ENCODE results near the gene MARCHF4. TPM values are rescaled to one million over a fixed set of nuclear protein-coding genes. Genes with fewer than 3 reads are reported as not detected.
A peak's percentile ranks its signal among the peaks of the same experiment; 100 is the strongest.

MARCHF4 gene
- total RNA-seq, 1 donor from 2014 or later = 2.2 TPM

- Mint-ChIP-seq H3K27me3 (no peaks in the 10 kb centered on the region), H3K36me3 (ENCODE audit: insufficient read depth) (peaks cover 10% of the 10 kb centered on the region), H3K9me3 (ENCODE audit: low read depth) (no peaks in the 10 kb centered on the region), H3K27ac (no peak overlapping the region), H3K4me3 (ENCODE audit: low read depth) (no peak overlapping the region), H3K4me1 (ENCODE audit: low read depth) (peaks cover 2% of the 10 kb centered on the region)
- DNase-seq (ENCODE audit: low spot score, unreplicated experiment) = no peak
- no peak for TF ChIP-seq CTCF (IDR thresholded peaks at IDR 0.05; ENCODE audit: unreplicated experiment)
Observed at GRCh38 chr2:216415541-216415940, 43.3 kb upstream of the MARCHF4 start.

GRCh38 chr2:216414772-216415319 lies 42.6 kb upstream of the MARCHF4 start:
- TF ChIP-seq CTCF (IDR thresholded peaks at IDR 0.05; ENCODE audit: unreplicated experiment) = no peak
- Mint-ChIP-seq H3K27me3 (no peaks in the 10 kb centered on the region), H3K9me3 (ENCODE audit: low read depth) (no peaks in the 10 kb centered on the region), H3K27ac (no peak overlapping the region), H3K4me3 (ENCODE audit: low read depth) (no peak overlapping the region), H3K4me1 (ENCODE audit: low read depth) (peaks cover 2% of the 10 kb centered on the region), H3K36me3 (ENCODE audit: insufficient read depth) (peaks cover 7% of the 10 kb centered on the region)
- DNase-seq (ENCODE audit: low spot score, unreplicated experiment) = no peak

DNA sequence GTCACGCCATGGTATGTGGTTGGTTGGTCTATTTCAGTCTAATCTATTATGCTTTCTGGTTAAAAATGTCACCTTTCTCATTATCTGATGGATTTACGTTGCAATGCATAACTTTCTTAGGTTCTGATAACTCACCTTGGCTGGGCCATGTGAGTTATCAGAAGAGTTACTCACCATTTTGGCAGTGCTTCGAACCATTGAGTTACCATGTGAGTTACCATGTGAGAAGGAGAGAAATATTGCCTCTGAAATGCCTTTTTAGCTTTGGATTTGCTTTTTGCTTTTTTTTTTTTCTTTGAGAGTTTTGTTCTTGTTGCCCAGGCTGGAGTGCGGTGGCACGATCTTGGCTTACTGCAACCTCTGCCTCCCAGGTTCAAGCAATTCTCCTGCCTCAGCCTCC lies 41.6 kb upstream of the MARCHF4 start:
- TF ChIP-seq CTCF (IDR thresholded peaks at IDR 0.05; ENCODE audit: unreplicated experiment) = no peak
- Mint-ChIP-seq H3K4me3 (ENCODE audit: low read depth) (peak overlapping the region; percentile 97), H3K27me3 (no peaks in the 10 kb centered on the region), H3K9me3 (ENCODE audit: low read depth) (no peaks in the 10 kb centered on the region), H3K4me1 (ENCODE audit: low read depth) (peaks cover 2% of the 10 kb centered on the region), H3K27ac (peak overlapping the region; percentile 4), H3K36me3 (ENCODE audit: insufficient read depth) (peaks cover 7% of the 10 kb centered on the region)
- no peak for DNase-seq (ENCODE audit: low spot score, unreplicated experiment)

DNA sequence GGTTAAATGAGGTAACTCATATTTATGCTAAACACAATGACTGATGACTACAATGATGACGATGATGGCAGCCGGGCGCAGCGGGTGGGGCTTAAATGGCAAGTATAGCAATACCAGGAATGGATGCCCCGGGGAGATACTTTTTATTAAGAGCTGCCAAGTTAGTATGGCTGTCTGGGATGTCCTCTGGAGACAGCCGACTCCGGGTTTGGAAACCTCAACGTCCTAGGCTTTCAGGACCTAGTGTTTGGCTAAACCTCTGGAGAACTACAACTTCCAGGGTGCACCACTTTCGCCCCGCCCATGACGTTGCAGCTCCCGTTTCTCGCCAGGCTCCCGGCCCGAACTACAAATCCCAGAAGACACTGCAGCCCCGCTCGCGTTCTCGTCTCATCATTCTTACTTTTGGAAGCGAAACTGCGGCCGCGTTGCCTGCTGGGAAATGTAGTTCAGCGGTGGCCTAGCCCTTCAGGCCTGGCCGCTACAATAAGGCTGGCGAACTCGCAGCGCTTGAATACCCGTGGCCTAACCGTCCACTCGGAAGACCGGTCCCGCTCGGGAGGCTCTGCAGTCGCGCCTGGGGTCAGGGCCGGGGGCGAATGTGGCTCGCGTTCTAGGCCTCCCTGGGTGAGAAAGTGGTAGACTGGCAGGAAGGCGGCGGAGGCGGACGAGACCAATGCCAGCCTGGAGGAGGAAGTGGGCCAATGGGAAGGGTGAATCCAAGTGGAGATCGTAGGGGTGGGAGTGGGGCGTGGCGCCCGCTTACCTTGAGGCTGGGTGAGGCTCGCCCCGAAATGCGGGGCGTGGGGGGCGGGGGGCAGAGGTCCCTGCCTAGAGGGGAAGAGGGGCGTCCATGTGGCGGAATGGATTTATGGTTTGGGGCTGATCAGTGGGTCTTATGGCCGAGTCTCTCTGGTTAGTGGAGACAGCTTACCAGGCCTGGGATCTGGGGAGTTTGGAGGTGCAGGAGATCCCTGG lies 40.0 kb upstream of the MARCHF4 start, which contains the start of gene SMARCAL1:
TSS of gene SMARCAL1 (plus strand) at position 463 of the 978 bp plus-strand sequence. CDS start 2,221 bp downstream, outside the sequence.
- H3K27ac Mint-ChIP-seq = peak within 1 kb of the TSS; percentile 99
- peaks cover 3% of the 10 kb centered on the region for H3K4me1 Mint-ChIP-seq (ENCODE audit: low read depth)
- H3K4me3 Mint-ChIP-seq (ENCODE audit: low read depth) = peak within 1 kb of the TSS; percentile 97
- TF ChIP-seq CTCF (IDR thresholded peaks at IDR 0.05; ENCODE audit: unreplicated experiment) = no peak
- no peaks in the 10 kb centered on the region for H3K9me3 Mint-ChIP-seq (ENCODE audit: low read depth)
- peaks cover 4% of the 10 kb centered on the region for H3K36me3 Mint-ChIP-seq (ENCODE audit: insufficient read depth)
- DNase-seq (ENCODE audit: low spot score, unreplicated experiment) = peak; percentile 95
- H3K27me3 Mint-ChIP-seq = peaks cover 6% of the 10 kb centered on the region

GRCh38 chr2:216410550-216410949 lies 38.3 kb upstream of the MARCHF4 start:
- no peak for TF ChIP-seq CTCF (IDR thresholded peaks at IDR 0.05; ENCODE audit: unreplicated experiment)
- no peaks in the 10 kb centered on the region for H3K9me3 Mint-ChIP-seq (ENCODE audit: low read depth)
- H3K4me3 Mint-ChIP-seq (ENCODE audit: low read depth) = no peak overlapping the region
- no peak overlapping the region for H3K27ac Mint-ChIP-seq
- DNase-seq (ENCODE audit: low spot score, unreplicated experiment) = no peak
- peaks cover 3% of the 10 kb centered on the region for H3K4me1 Mint-ChIP-seq (ENCODE audit: low read depth)
- H3K27me3 Mint-ChIP-seq = peaks cover 9% of the 10 kb centered on the region
- H3K36me3 Mint-ChIP-seq (ENCODE audit: insufficient read depth) = peaks cover 1% of the 10 kb centered on the region

All from progenitor cell of endocrine pancreas (in vitro differentiated cells).